Measurements from ENCODE around the gene MYL3.
"Not testable (repeated sequence)": the region's sequence is repeated elsewhere in the genome, so short reads cannot be mapped to it uniquely, and the experiment has no call there.

The MYL3 gene

GRCh38 chr3:46863261-46863782, at the start of gene MYL3:
TSS of gene MYL3 (minus strand) at chr3:46863444. CDS start at chr3:46863390, 54 bp downstream.
- DNase-seq, result no peak

GRCh38 chr3:46912986-46913385, 49.7 kb upstream of the MYL3 start:
- no peak for DNase-seq

GRCh38 chr3:46910914-46911313, 47.7 kb upstream of the MYL3 start:
- not testable (repeated sequence) for DNase-seq

GRCh38 chr3:46910166-46910760, 47.0 kb upstream of the MYL3 start:
- DNase-seq, result no peak

GRCh38 chr3:46909535-46910161, 46.4 kb upstream of the MYL3 start:
- DNase-seq, result peak; percentile 14

GRCh38 chr3:46908986-46909534, 45.8 kb upstream of the MYL3 start:
- no peak for DNase-seq

- no peak for DNase-seq
Observed at GRCh38 chr3:46908294-46908985, 45.2 kb upstream of the MYL3 start.

GRCh38 chr3:46907960-46908293, 44.7 kb upstream of the MYL3 start:
- DNase-seq, result no peak

- DNase-seq, result no peak
Observed at GRCh38 chr3:46907271-46907670, 44.0 kb upstream of the MYL3 start.

GRCh38 chr3:46906471-46907058, 43.3 kb upstream of the MYL3 start:
- no peak for DNase-seq

- no peak for DNase-seq
Observed at GRCh38 chr3:46905661-46906451, 42.6 kb upstream of the MYL3 start.

- DNase-seq, result no peak
Observed at GRCh38 chr3:46905213-46905560, 41.9 kb upstream of the MYL3 start.

GRCh38 chr3:46904303-46905212, 41.3 kb upstream of the MYL3 start:
- DNase-seq, result no peak

GRCh38 chr3:46903341-46904302, 40.4 kb upstream of the MYL3 start:
- no peak for DNase-seq

- DNase-seq, result no peak
Observed at GRCh38 chr3:46902188-46902631, 39.0 kb upstream of the MYL3 start.

- no peak for DNase-seq
Observed at GRCh38 chr3:46901591-46902187, 38.4 kb upstream of the MYL3 start.

GRCh38 chr3:46901061-46901460, 37.8 kb upstream of the MYL3 start:
- DNase-seq, result no peak

GRCh38 chr3:46900356-46900755, 37.1 kb upstream of the MYL3 start:
- DNase-seq, result no peak

- DNase-seq, result no peak
Observed at GRCh38 chr3:46900007-46900292, 36.7 kb upstream of the MYL3 start.
